ENCODE measurements around the gene RSRC1.
A peak's percentile ranks its signal among the peaks of the same experiment; 100 is the strongest.
"Not testable (repeated sequence)": the region's sequence is repeated elsewhere in the genome, so short reads cannot be mapped to it uniquely, and the experiment has no call there.

RSRC1 gene

GRCh38 chr3:158531334-158531733, 421.4 kb downstream of the RSRC1 start:
- DNase-seq (ENCODE audit: low read depth): no peak

DNA sequence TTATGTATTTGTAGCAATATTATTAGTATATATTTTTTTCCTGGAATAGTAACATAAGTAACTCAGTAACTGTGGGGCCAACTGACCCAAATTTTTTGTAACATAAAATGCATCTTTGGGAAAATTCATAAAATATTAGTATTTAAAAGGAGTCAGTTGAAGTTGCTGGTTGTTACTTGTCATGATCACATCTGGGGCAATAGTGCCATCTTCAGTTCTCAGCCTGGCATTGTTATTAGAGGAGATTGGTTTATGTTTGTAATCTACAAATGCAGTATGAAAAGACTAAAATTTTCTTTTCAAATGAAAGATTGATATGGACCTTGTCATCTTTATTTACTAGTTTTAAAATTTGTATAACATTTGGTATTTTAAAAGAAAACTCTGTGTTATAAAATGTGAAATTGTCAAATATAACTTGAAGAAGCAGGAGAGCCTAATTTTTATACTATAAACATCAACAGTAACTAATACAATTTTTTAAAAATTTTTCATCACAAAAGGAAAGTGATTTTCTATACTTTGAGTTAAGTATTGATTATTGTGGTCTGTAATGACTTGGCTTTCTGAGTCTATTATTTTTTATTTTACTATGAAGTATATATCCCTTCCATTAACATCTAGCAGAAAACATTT, 422.3 kb downstream of the RSRC1 start:
- DNase-seq (ENCODE audit: low read depth): no peak

- no peak for DNase-seq (ENCODE audit: low read depth)
Observed at GRCh38 chr3:158535918-158536317, 426.0 kb downstream of the RSRC1 start.

DNA sequence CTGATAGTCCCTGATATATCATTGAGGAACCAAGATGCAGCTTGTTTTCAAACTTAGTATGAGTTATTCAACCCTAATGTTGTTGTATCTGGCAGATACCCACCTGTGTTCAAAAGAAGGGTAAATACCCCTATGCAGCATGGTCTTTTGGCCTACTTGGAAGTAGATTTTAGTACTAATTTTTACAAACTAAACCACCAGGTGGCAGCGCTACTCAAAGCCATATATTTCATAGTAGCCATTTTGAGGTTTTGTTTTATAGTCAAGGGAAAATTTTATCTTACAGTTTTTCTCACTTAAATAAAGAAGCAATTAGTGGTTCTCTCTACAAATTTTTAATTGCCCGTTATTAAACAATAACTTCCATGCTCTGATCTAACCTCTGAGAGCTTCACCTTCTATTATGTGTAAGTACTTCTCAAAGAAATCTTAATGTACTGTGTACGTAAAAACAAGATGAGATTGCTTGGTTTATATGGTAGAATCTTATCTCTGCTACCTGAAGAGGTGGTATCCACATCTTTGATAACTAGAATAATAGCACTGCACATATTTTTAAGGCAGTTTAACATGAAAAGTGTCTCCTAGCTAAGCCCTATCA, 429.6 kb downstream of the RSRC1 start:
- DNase-seq (ENCODE audit: low read depth): peak; percentile 14

DNA sequence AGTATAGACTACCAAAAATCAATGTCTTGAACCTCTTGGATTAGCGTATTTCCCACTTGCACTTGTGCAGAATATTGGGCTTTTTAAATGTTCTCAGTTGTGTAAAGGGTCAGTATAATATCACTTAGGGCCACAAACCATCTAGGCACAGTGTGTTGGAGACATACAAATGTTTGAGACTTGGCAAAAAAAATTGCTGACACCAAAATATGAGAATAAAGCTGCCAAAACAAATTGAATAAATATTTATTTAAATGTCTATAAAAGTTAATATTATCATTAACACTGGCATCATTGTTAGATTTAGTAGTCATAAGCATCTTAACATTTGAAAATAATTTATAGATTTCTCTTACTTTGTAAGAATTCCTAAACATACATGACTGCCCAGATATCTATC, 430.2 kb downstream of the RSRC1 start:
- DNase-seq (ENCODE audit: low read depth): no peak

DNA sequence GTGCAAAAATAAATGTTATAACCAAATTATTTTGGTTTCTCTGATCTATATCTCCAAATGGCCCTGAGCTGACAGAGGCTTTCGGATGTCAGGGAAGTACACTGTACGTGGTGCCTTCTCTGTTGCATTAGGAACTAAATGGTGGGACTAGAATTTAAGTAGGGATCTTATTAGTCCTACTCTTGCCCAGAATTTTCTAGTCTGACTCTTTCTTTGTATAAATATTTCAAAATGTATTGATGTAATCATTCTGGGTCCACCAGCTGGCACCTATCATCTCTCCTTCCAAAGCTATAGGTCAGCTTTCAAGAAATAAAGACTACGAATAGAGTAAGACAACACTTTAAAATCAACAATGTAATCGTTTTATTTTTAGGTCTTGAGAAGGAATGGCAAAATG, 438.8 kb downstream of the RSRC1 start:
- no peak for DNase-seq (ENCODE audit: low read depth)

GRCh38 chr3:158549938-158550337, 440.0 kb downstream of the RSRC1 start:
- DNase-seq (ENCODE audit: low read depth): not testable (repeated sequence)

DNA sequence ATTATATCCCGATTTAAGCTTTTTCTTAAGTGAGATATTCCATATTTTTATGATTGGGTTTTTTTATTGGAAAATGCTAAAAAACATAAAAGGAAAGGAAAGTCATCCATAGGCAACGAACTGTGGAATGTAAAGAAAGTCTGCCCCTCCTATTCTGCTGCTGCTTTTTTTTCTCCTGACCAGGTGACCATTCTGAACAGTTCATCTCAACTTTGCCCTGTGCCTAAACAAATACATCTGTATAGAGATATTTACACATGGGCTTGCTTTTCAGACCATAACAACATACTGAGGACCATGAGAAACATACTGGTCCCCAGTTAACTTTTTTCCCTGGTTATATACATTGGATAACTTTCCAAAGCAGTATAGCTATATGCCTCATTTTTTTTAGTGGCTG, 442.2 kb downstream of the RSRC1 start:
- no peak for DNase-seq (ENCODE audit: low read depth)

- DNase-seq (ENCODE audit: low read depth): no peak
Observed at GRCh38 chr3:158559504-158559903, 449.6 kb downstream of the RSRC1 start.

GRCh38 chr3:158560979-158561378, 451.1 kb downstream of the RSRC1 start:
- no peak for DNase-seq (ENCODE audit: low read depth)

DNA sequence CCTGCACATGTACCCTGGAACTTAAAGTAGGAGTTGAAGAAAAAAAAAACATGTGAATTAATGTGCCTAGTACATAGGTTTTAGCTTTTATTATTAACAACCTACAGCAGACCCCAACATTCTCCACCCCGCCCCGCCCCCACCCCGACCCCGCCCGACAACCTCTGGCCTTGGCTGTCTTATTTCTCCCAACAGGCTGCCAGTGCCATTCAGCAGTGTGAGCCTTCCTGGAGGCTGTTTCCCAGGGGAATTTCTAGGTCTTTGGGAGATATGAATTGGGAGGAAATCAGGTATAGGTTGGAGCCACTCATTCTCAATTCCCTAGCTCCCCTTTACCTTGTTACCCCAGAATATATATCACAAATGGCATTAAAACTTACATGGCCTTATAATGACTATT, 452.8 kb downstream of the RSRC1 start:
- DNase-seq (ENCODE audit: low read depth): no peak

- no peak for DNase-seq (ENCODE audit: low read depth)
Observed at GRCh38 chr3:158563076-158563475, 453.2 kb downstream of the RSRC1 start.

- DNase-seq (ENCODE audit: low read depth): no peak
Observed at GRCh38 chr3:158565076-158565475, 455.2 kb downstream of the RSRC1 start.

DNA sequence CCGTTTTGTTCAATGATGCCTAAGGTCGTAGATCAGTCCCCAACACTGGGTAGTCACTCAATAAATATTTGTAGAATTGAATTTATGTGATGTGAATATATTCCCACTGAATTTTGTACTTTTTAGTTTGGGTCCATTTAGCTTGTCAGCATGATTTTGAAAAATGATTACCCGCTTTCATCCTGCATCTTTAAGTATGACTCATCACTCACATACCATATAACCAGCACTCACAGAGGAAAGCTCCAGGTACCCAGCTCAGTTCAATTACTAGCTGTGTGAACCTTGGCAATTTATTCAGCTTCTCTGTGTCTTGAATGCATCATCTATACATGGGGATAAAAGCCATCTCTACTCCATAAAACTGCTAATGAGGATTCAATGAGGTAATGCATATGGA, 458.9 kb downstream of the RSRC1 start:
- no peak for DNase-seq (ENCODE audit: low read depth)

- no peak for DNase-seq (ENCODE audit: low read depth)
Observed at GRCh38 chr3:158569794-158570193, 459.9 kb downstream of the RSRC1 start.

- peak; percentile 72 for DNase-seq (ENCODE audit: low read depth)
Observed at GRCh38 chr3:158570999-158571702, 461.3 kb downstream of the RSRC1 start, which contains the start of gene MLF1. Gene MLF1 (plus strand): TSS chr3:158571194. CDS start chr3:158571301, 107 bp downstream.

DNA sequence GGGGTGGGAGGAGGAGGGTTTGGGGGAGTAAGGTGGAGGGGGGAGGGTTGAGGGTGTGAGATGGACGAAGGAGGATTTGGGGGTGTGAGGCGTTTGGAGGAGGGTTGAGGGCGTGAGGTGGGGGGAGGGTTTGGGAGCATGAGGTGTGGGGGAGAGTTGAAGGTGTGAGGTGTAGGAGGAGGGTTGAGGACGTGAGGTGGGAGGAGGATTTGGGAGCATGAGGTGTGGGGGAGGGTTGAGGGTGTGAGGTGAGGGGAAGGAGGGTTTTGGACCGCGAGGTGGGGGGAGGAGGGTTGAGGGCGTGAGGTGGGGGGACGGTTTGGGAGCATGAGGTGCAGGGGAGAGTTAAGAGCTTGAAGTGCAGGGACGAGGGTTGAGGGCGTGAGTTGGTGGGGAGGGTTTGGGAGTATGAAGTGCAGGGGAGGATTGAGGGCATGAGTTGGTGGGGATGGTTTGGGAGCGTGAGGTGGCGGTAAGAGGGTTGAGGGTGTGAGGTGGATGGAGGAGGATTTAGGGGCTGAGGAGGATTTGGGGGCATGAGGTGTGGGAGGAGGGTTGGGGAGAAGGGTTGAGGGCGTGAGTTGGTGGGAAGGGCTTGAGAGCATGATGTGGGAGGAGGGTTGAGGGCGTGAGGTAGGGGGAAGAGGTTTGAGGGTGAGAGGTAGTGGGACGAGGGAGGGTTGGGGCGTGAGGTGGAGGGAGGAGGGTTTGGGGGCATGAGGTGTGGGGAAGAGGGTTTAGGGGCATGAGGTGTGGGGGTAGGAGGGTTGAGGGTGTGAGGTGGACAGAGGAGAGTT, 462.3 kb downstream of the RSRC1 start:
- DNase-seq (ENCODE audit: low read depth): no peak

DNA sequence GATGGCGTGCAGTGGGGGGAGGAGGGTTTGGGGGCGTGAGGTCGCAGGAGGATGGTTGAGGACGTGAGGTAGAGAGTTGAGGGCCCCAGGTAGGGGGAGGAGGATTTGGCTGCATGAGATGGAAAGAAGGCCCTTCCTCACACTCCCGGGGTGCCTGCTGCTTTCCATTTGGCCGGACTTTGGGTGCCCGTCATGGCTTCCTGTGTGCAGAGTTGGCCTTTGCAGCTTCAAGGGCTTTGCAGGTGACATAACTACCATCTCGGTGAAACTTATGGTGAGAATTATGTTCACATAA, 462.8 kb downstream of the RSRC1 start:
- DNase-seq (ENCODE audit: low read depth): no peak

DNA sequence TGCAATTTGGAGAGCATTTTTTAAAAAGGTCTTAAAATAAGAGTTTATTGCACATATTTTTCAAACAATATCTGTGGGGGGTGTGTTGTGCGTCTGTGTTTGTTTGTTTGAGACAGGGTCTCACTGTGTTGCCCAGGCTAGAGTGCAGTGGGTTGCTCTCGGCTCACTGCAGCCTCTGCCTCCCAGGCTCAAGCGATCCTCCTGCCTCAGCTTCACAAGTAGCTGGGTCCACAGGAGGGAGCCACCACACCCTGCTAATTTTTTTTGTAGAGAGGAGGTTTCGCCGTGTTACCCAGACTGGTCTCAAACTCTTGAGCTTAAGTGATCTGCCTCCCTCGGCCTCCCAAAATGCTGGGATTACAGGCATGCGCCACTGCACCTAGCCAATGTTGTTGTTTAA, 463.8 kb downstream of the RSRC1 start:
- no peak for DNase-seq (ENCODE audit: low read depth)

- no peak for DNase-seq (ENCODE audit: low read depth)
Observed at GRCh38 chr3:158574646-158575045, 464.8 kb downstream of the RSRC1 start.

DNA sequence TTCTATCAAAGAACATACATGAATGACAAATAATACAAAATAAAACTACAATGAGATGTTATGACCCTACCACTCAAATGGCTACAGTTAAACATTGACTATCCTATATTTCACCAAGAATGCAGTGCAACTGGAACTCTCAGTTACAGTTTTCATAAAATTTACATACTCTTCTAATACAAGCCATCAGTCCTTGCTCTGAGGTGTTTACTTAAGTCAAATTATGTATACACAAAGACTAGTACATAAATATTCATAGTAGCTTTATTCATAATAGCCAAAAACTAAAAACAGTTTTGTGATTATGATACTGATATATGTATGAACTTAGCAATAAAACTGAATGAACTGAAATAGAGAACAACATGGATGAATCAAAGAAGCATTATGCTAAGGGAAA, 480.3 kb downstream of the RSRC1 start:
- DNase-seq (ENCODE audit: low read depth): no peak

All from stimulated activated CD8-positive, alpha-beta memory T cell treated with anti-CD3 and anti-CD28 coated beads, Interleukin-12 subunit alpha, Interleukin-12 subunit beta, amount 100 ng/mL, for 1 hour (primary cell).